GM10266 (cell line): ENCODE data around the gene CST2.

Source experiments
- DNase-seq: peaks from one replicate; pipeline ENCODE4 v3.0.0; 2012; ENCODE audit errors: extremely low spot score
- CTCF ChIP-seq: IDR thresholded peaks from 2 replicates; pipeline ENCODE4 v1.5.1; 2012; ENCODE audit warnings: mild to moderate bottlenecking, low read depth; ENCODE audit not compliant: control insufficient read depth, insufficient read depth; ENCODE audit errors: missing control alignments

The CST2 gene

GRCh38 chr20:23776067-23776771 is 50.3 kb downstream of the CST2 start:
- DNase-seq, result no peak
- TF ChIP-seq CTCF, result no peak

- DNase-seq, result no peak
- TF ChIP-seq CTCF, result no peak
Observed at GRCh38 chr20:23774081-23774480, 52.4 kb downstream of the CST2 start.
